Esophagus muscularis mucosa (tissue), 4 donors: ENCODE measurements around the gene ACADSB. TPM values are rescaled to one million over a fixed set of nuclear protein-coding genes. Genes with fewer than 3 reads are reported as not detected.

Experiments
- DNase-seq: peaks from one replicate; pipeline ENCODE4 v3.0.0-alpha.2; 2017; ENCODE audit errors: extremely low spot score
- H3K27ac ChIP-seq, 4 donors: fragments of 200-600 bp; sonication (generic); replicated peaks in 1 of 4; 1 replicate in 3 of 4; 2 replicates in 1 of 4; pipeline ENCODE4 v1.5.1; 2016 to 2019; ENCODE audit warnings: mild to moderate bottlenecking in 1 of 4
- H3K27me3 ChIP-seq, 4 donors: fragments of 200-600 bp; sonication (generic); one replicate each; pipeline versions ENCODE4 v1.5.1 to v1.6.0; 2016 to 2019
- H3K36me3 ChIP-seq, 4 donors: fragments of 200-600 bp; sonication (generic); one replicate each; pipeline ENCODE4 v1.5.1; 2016 to 2019
- H3K4me1 ChIP-seq, 4 donors: fragments of 200-600 bp; sonication (generic); one replicate each; pipeline ENCODE4 v1.5.1; 2016 to 2019
- H3K4me3 ChIP-seq, 4 donors: fragments of 200-600 bp; sonication (generic); 1 replicate in 2 of 4; 2 replicates in 2 of 4; pipeline ENCODE4 v1.5.1; 2016 to 2019; ENCODE audit warnings: mild to moderate bottlenecking in 4 of 4, moderate library complexity in 1 of 4
- H3K9me3 ChIP-seq, 4 donors: fragments of 200-600 bp; sonication (generic); 1 replicate in 3 of 4; 2 replicates in 1 of 4; pipeline ENCODE4 v1.5.1; 2016 to 2019
- CTCF ChIP-seq, 3 experiments: fragments of 200-600 bp in 2 of 3; fragments of 450-650 bp in 1 of 3; sonication (generic) in 2 of 3; IDR thresholded peaks; one replicate each; pipeline ENCODE4 v1.5.1; 2017 to 2019; ENCODE audit warnings: antibody characterized with exemption in 3 of 3, mild to moderate bottlenecking in 2 of 3, moderate library complexity in 1 of 3
- EP300 ChIP-seq: sonication (generic); formaldehyde crosslinking; IDR thresholded peaks from one replicate; pipeline ENCODE4 v1.6.1; 2017; ENCODE audit warnings: antibody characterized with exemption
- POLR2A ChIP-seq: fragments of 450-650 bp; IDR thresholded peaks from one replicate; pipeline ENCODE4 v1.6.1; 2017; ENCODE audit warnings: antibody characterized with exemption, moderate library complexity, mild to moderate bottlenecking, low read depth
- POLR2AphosphoS5 ChIP-seq, 2 donors: sonication (generic); formaldehyde crosslinking; IDR thresholded peaks; one replicate each; pipeline ENCODE4 v1.6.1; 2017; ENCODE audit warnings: antibody characterized with exemption in 2 of 2
- WGBS: methylation state at CpG from one replicate; pipeline ENCODE4 v1.1.5; 2018; 5-methylcytosine and 5-hydroxymethylcytosine counted together
- intact Hi-C: fragments of 100-400 bp; cut with DNase I; formaldehyde crosslinking; loops from one replicate; pipeline ENCODE4 v1.15.1; 2023
- total RNA-seq, 4 donors: library from RNA; depleted of rRNA; stranded (reverse); fragments of >200 nt; gene quantifications; one replicate each; pipeline versions ENCODE4 v1.1.0 to v1.2.1, GENCODE V29; 2016

ACADSB gene
- total RNA-seq, 4 donors from 2014 or later: 12.9 to 19.1 (median 14.0) TPM

- peaks cover 0 to 20% (median 19%) of the 10 kb centered on the region in 4 donors for H3K36me3 ChIP-seq
- 81% methylated on average over 1 of the region's 1 CpG for WGBS
- H3K4me1 ChIP-seq: no peaks in the 10 kb centered on the region
- no peak overlapping the region for H3K27ac ChIP-seq
- H3K27me3 ChIP-seq: no peaks in the 10 kb centered on the region
- intact Hi-C loops: no loop called here
- H3K4me3 ChIP-seq: no peak overlapping the region
- TF ChIP-seq CTCF (IDR thresholded peaks at IDR 0.05): no peak
- no peak for TF ChIP-seq EP300
- TF ChIP-seq POLR2AphosphoS5 (IDR thresholded peaks at IDR 0.05): no peak
- no peak for TF ChIP-seq POLR2A
- H3K9me3 ChIP-seq: no peaks in the 10 kb centered on the region
- DNase-seq: no peak
These were observed 22.3 kb downstream of the ACADSB start for GRCh38 chr10:123031124-123031523.

- Histone ChIP-seq H3K4me1 (no peaks in the 10 kb centered on the region), H3K27ac (no peak overlapping the region), H3K36me3 (peaks cover 0 to 44% (median 36%) of the 10 kb centered on the region in 4 donors), H3K27me3 (no peaks in the 10 kb centered on the region), H3K4me3 (no peak overlapping the region), H3K9me3 (no peaks in the 10 kb centered on the region)
- TF ChIP-seq CTCF (IDR thresholded peaks at IDR 0.05) (no peak), POLR2A (no peak), POLR2AphosphoS5 (IDR thresholded peaks at IDR 0.05) (no peak), EP300 (no peak)
- DNase-seq: no peak
- intact Hi-C loops: no loop called here
These were observed 25.5 kb downstream of the ACADSB start for GRCh38 chr10:123034332-123034731.

- DNase-seq: no peak
- H3K36me3 ChIP-seq: peaks cover 0 to 47% (median 36%) of the 10 kb centered on the region in 4 donors
These were observed 26.8 kb downstream of the ACADSB start for GRCh38 chr10:123035467-123036086.

GRCh38 chr10:123038782-123039631, 30.2 kb downstream of the ACADSB start:
- no peaks in the 10 kb centered on the region for H3K4me1 ChIP-seq
- 73% methylated on average over 18 of the region's 18 CpGs for whole genome bisulfite sequencing
- no peaks in the 10 kb centered on the region for H3K27me3 ChIP-seq
- H3K27ac ChIP-seq: no peak overlapping the region
- no peaks in the 10 kb centered on the region for H3K9me3 ChIP-seq
- TF ChIP-seq CTCF (IDR thresholded peaks at IDR 0.05): no peak
- TF ChIP-seq POLR2AphosphoS5 (IDR thresholded peaks at IDR 0.05): no peak
- TF ChIP-seq POLR2A: no peak
- TF ChIP-seq EP300: no peak
- intact Hi-C loops: no loop called here
- no peak for DNase-seq
- H3K4me3 ChIP-seq: no peak overlapping the region
- peaks cover 0 to 63% (median 44%) of the 10 kb centered on the region in 4 donors for H3K36me3 ChIP-seq

More at GRCh38 chr10:123035467-123036086, 26.8 kb downstream of the ACADSB start:
- Histone ChIP-seq H3K27me3 (no peaks in the 10 kb centered on the region), H3K4me3 (no peak overlapping the region), H3K4me1 (no peaks in the 10 kb centered on the region), H3K9me3 (no peaks in the 10 kb centered on the region), H3K27ac (no peak overlapping the region)
- WGBS: 90% methylated on average over 7 of the region's 8 CpGs
- TF ChIP-seq POLR2AphosphoS5 (IDR thresholded peaks at IDR 0.05): no peak
- no peak for TF ChIP-seq POLR2A
- TF ChIP-seq CTCF (IDR thresholded peaks at IDR 0.05): no peak
- TF ChIP-seq EP300: no peak
- intact Hi-C loops: no loop called here
